Adrenal gland (tissue), 12 donors: ENCODE data around the gene CCDC148. TPM values are rescaled to one million over a fixed set of nuclear protein-coding genes. Genes with fewer than 3 reads are reported as not detected.

ENCODE experiments used
- DNase-seq, 7 donors: peaks; one replicate each; pipeline ENCODE4 v3.0.0-alpha.2; 2019 to 2020
- H3K27ac ChIP-seq, 5 donors: fragments of 200-600 bp; sonication (generic) in 4 of 5; 1 replicate in 3 of 5; 2 replicates in 2 of 5; pipeline versions ENCODE4 v1.5.1 to v1.8.0; 2016 to 2020; ENCODE audit warnings: mild to moderate bottlenecking in 1 of 5
- H3K27me3 ChIP-seq: fragments of 200-600 bp; 2 replicates; pipeline ENCODE4 v1.8.0; 2021
- H3K36me3 ChIP-seq, 2 donors: fragments of 200-600 bp; replicated peaks in 1 of 2; 1 replicate in 1 of 2; 2 replicates in 1 of 2; pipeline versions ENCODE4 v1.5.1 to v1.8.0; 2018 to 2022
- H3K4me1 ChIP-seq, 2 donors: fragments of 200-600 bp; replicated peaks in 1 of 2; 1 replicate in 1 of 2; 2 replicates in 1 of 2; pipeline versions ENCODE4 v1.5.1 to v1.8.0; 2018 to 2021
- H3K4me3 ChIP-seq, 4 donors: fragments of 200-600 bp; sonication (generic) in 3 of 4; one replicate each; pipeline ENCODE4 v1.5.1; 2016 to 2018
- H3K9me3 ChIP-seq, 3 donors: fragments of 200-600 bp; sonication (generic) in 1 of 3; replicated peaks in 1 of 3; 1 replicate in 2 of 3; 2 replicates in 1 of 3; pipeline versions ENCODE4 v1.5.1 to v1.8.0; 2016 to 2021
- CTCF ChIP-seq, 6 experiments: fragments of 450-650 bp in 4 of 6; fragments of 200-600 bp in 2 of 6; sonication (generic) in 1 of 6; IDR thresholded peaks; 1 replicate in 5 of 6; 2 replicates in 1 of 6; pipeline versions ENCODE4 v1.5.1 to v1.8.0; 2016 to 2021; ENCODE audit warnings: antibody characterized with exemption in 6 of 6, mild to moderate bottlenecking in 2 of 6, moderate library complexity in 1 of 6
- POLR2A ChIP-seq, 2 donors: fragments of 450-650 bp; IDR thresholded peaks; one replicate each; pipeline ENCODE4 v1.6.1; 2017; ENCODE audit warnings: antibody characterized with exemption in 2 of 2, mild to moderate bottlenecking in 2 of 2, moderate library complexity in 1 of 2
- WGBS, 4 donors: extraction: QIAGEN DNeasy Blood & Tissue Kit in 2 of 4; methylation state at CpG; one replicate each; pipeline versions ENCODE4 v1.1.5 to v1.1.7; 2013 to 2017; 5-methylcytosine and 5-hydroxymethylcytosine counted together
- intact Hi-C, 2 donors: fragments of 100-400 bp; cut with DNase I; formaldehyde crosslinking; loops; one replicate each; pipeline versions ENCODE4 v1.14.1 to v1.15.0; 2022 to 2023
- polyA plus RNA-seq, 3 donors: library from polyadenylated mRNA; stranded (reverse); fragments of 200-250 nt in 2 of 3; fragments of 350-450 nt in 1 of 3; fragmentation: Illumina TruSeq in 1 of 3; extraction: RNeasy Lipid Tissue Mini Kit (QIAGEN cat#74804) in 1 of 3; gene quantifications; one replicate each; pipeline ENCODE4 v1.2.3, GENCODE V29; 2013 to 2014
- total RNA-seq, 9 donors: library from RNA; depleted of rRNA in 4 of 9; stranded (reverse); fragments of >200 nt in 4 of 9; fragments of 120-200 nt in 1 of 9; fragmentation: NEBNext Ultra II Directional in 1 of 9; extraction: Animal tissue kit (Norgen Biotek cat#: 25700) in 1 of 9; gene quantifications; one replicate each; pipeline versions ENCODE4 v1.1.0 to v1.2.4, GENCODE V29; 2013 to 2023
- donor health status: healthy with polysubstance abuse.
- donor health status: Bipolar disorder and iron deficiency.
- donor health status: DM: yes; HTN: yes; CAD: no.
- donor health status: DM: no; HTN: no; CAD: no.
- donor health status: DM: no; HTN: no; CAD: no.
- donor health status: DM: yes; HTN: yes; CAD: no.

Gene CCDC148
- total and polyA plus RNA-seq, 12 donors = 0.24 to 1.6 (median 0.56) TPM; not detected in 2

GRCh38 chr2:158501301-158501700 lies 44.7 kb upstream of the CCDC148 start:
- intact Hi-C loops = no loop called here
- Histone ChIP-seq H3K36me3 (no peaks in the 10 kb centered on the region), H3K27me3 (no peaks in the 10 kb centered on the region), H3K27ac (no peak overlapping the region), H3K4me3 (no peak overlapping the region), H3K9me3 (no peaks in the 10 kb centered on the region), H3K4me1 (no peaks in the 10 kb centered on the region)
- WGBS, 4 donors = 72 to 80% (median 74%) methylated on average over 1 of the region's 1 CpG
- peak in 1 of 7 donors; percentile 62 for DNase-seq
- TF ChIP-seq CTCF (IDR thresholded peaks at IDR 0.05) (no peak), POLR2A (IDR thresholded peaks at IDR 0.05) (no peak)

GRCh38 chr2:158500333-158500732 lies 43.8 kb upstream of the CCDC148 start:
- H3K9me3 ChIP-seq = no peaks in the 10 kb centered on the region
- no peak for TF ChIP-seq CTCF (IDR thresholded peaks at IDR 0.05)
- no peak for TF ChIP-seq POLR2A (IDR thresholded peaks at IDR 0.05)
- no peak overlapping the region for H3K4me3 ChIP-seq
- DNase-seq = no peak
- H3K4me1 ChIP-seq = no peaks in the 10 kb centered on the region
- H3K36me3 ChIP-seq = no peaks in the 10 kb centered on the region
- intact Hi-C loops = no loop called here
- no peaks in the 10 kb centered on the region for H3K27me3 ChIP-seq
- H3K27ac ChIP-seq = no peak overlapping the region
- 87 to 97% (median 95%) methylated on average over 2 of the region's 2 CpGs for WGBS, 4 donors

- H3K9me3 ChIP-seq = no peaks in the 10 kb centered on the region
- intact Hi-C loops = no loop called here
- no peak for TF ChIP-seq CTCF (IDR thresholded peaks at IDR 0.05)
- no peak for TF ChIP-seq POLR2A (IDR thresholded peaks at IDR 0.05)
- no peaks in the 10 kb centered on the region for H3K36me3 ChIP-seq
- H3K27me3 ChIP-seq = no peaks in the 10 kb centered on the region
- WGBS, 4 donors = 50 to 56% (median 54%) methylated on average over 2 of the region's 2 CpGs
- no peaks in the 10 kb centered on the region for H3K4me1 ChIP-seq
- H3K27ac ChIP-seq = no peak overlapping the region
- DNase-seq = peak in 1 of 7 donors; percentile 7
- H3K4me3 ChIP-seq = no peak overlapping the region
Measured at GRCh38 chr2:158499383-158499782, 42.8 kb upstream of the CCDC148 start.

- 88 to 99% (median 95%) methylated on average over 3 of the region's 3 CpGs for WGBS, 4 donors
- no peak for TF ChIP-seq POLR2A (IDR thresholded peaks at IDR 0.05)
- no peak for TF ChIP-seq CTCF (IDR thresholded peaks at IDR 0.05)
- Histone ChIP-seq H3K4me1 (no peaks in the 10 kb centered on the region), H3K27me3 (no peaks in the 10 kb centered on the region), H3K9me3 (no peaks in the 10 kb centered on the region), H3K4me3 (no peak overlapping the region), H3K27ac (no peak overlapping the region), H3K36me3 (no peaks in the 10 kb centered on the region)
- intact Hi-C loops = no loop called here
- DNase-seq = no peak
Measured at GRCh38 chr2:158498749-158499136, 42.2 kb upstream of the CCDC148 start.
